ENCODE data around the gene RAMP1.

The RAMP1 gene

GRCh38 chr2:237889016-237889415 is 29.6 kb downstream of the RAMP1 start:
- Mint-ChIP-seq H3K4me1 (ENCODE audit: low read depth) (peaks cover 22% of the 10 kb centered on the region), H3K9me3 (no peaks in the 10 kb centered on the region), H3K27me3 (ENCODE audit: low read depth) (no peaks in the 10 kb centered on the region), H3K27ac (no peak overlapping the region), H3K36me3 (ENCODE audit: low read depth) (no peaks in the 10 kb centered on the region), H3K4me3 (no peak overlapping the region)
- DNase-seq (ENCODE audit: low spot score), result no peak

GRCh38 chr2:237889811-237890210 is 30.4 kb downstream of the RAMP1 start:
- peaks cover 22% of the 10 kb centered on the region for H3K4me1 Mint-ChIP-seq (ENCODE audit: low read depth)
- H3K36me3 Mint-ChIP-seq (ENCODE audit: low read depth), result no peaks in the 10 kb centered on the region
- H3K9me3 Mint-ChIP-seq, result no peaks in the 10 kb centered on the region
- no peak overlapping the region for H3K27ac Mint-ChIP-seq
- H3K4me3 Mint-ChIP-seq, result no peak overlapping the region
- H3K27me3 Mint-ChIP-seq (ENCODE audit: low read depth), result no peaks in the 10 kb centered on the region
- no peak for DNase-seq (ENCODE audit: low spot score)

GRCh38 chr2:237892478-237892877 is 33.1 kb downstream of the RAMP1 start:
- no peak for DNase-seq (ENCODE audit: low spot score)
- Mint-ChIP-seq H3K36me3 (ENCODE audit: low read depth) (no peaks in the 10 kb centered on the region), H3K27ac (peak overlapping the region; percentile 24), H3K27me3 (ENCODE audit: low read depth) (no peaks in the 10 kb centered on the region), H3K9me3 (no peaks in the 10 kb centered on the region), H3K4me1 (ENCODE audit: low read depth) (peaks cover 26% of the 10 kb centered on the region), H3K4me3 (peak overlapping the region; percentile 12)

GRCh38 chr2:237892984-237893595 is 33.7 kb downstream of the RAMP1 start:
- Mint-ChIP-seq H3K4me1 (ENCODE audit: low read depth) (peaks cover 29% of the 10 kb centered on the region), H3K36me3 (ENCODE audit: low read depth) (no peaks in the 10 kb centered on the region), H3K27me3 (ENCODE audit: low read depth) (no peaks in the 10 kb centered on the region), H3K27ac (peak overlapping the region; percentile 11), H3K9me3 (no peaks in the 10 kb centered on the region), H3K4me3 (peak overlapping the region; percentile 48)
- DNase-seq (ENCODE audit: low spot score), result no peak

- no peak overlapping the region for H3K27ac Mint-ChIP-seq
- peaks cover 5% of the 10 kb centered on the region for H3K36me3 Mint-ChIP-seq (ENCODE audit: low read depth)
- no peaks in the 10 kb centered on the region for H3K9me3 Mint-ChIP-seq
- H3K27me3 Mint-ChIP-seq (ENCODE audit: low read depth), result no peaks in the 10 kb centered on the region
- H3K4me3 Mint-ChIP-seq, result no peak overlapping the region
- no peak for DNase-seq (ENCODE audit: low spot score)
- peaks cover 42% of the 10 kb centered on the region for H3K4me1 Mint-ChIP-seq (ENCODE audit: low read depth)
Observed at GRCh38 chr2:237894396-237894979, 35.1 kb downstream of the RAMP1 start.

- no peaks in the 10 kb centered on the region for H3K9me3 Mint-ChIP-seq
- H3K4me1 Mint-ChIP-seq (ENCODE audit: low read depth), result peaks cover 47% of the 10 kb centered on the region
- H3K4me3 Mint-ChIP-seq, result no peak overlapping the region
- no peaks in the 10 kb centered on the region for H3K27me3 Mint-ChIP-seq (ENCODE audit: low read depth)
- no peak for DNase-seq (ENCODE audit: low spot score)
- no peak overlapping the region for H3K27ac Mint-ChIP-seq
- H3K36me3 Mint-ChIP-seq (ENCODE audit: low read depth), result peaks cover 5% of the 10 kb centered on the region
Observed at GRCh38 chr2:237894986-237895543, 35.6 kb downstream of the RAMP1 start.

- peaks cover 44% of the 10 kb centered on the region for H3K4me1 Mint-ChIP-seq (ENCODE audit: low read depth)
- H3K4me3 Mint-ChIP-seq, result no peak overlapping the region
- H3K9me3 Mint-ChIP-seq, result no peaks in the 10 kb centered on the region
- DNase-seq (ENCODE audit: low spot score), result no peak
- H3K27me3 Mint-ChIP-seq (ENCODE audit: low read depth), result no peaks in the 10 kb centered on the region
- no peak overlapping the region for H3K27ac Mint-ChIP-seq
- peaks cover 5% of the 10 kb centered on the region for H3K36me3 Mint-ChIP-seq (ENCODE audit: low read depth)
Observed at GRCh38 chr2:237895544-237896506, 36.4 kb downstream of the RAMP1 start.

- Mint-ChIP-seq H3K36me3 (ENCODE audit: low read depth) (peaks cover 5% of the 10 kb centered on the region), H3K4me3 (no peak overlapping the region), H3K4me1 (ENCODE audit: low read depth) (peaks cover 49% of the 10 kb centered on the region), H3K9me3 (no peaks in the 10 kb centered on the region), H3K27ac (peak overlapping the region; percentile 31), H3K27me3 (ENCODE audit: low read depth) (no peaks in the 10 kb centered on the region)
- no peak for DNase-seq (ENCODE audit: low spot score)
Observed at GRCh38 chr2:237896507-237896892, 37.1 kb downstream of the RAMP1 start.

GRCh38 chr2:237896956-237897355 is 37.5 kb downstream of the RAMP1 start:
- DNase-seq (ENCODE audit: low spot score), result no peak
- Mint-ChIP-seq H3K27me3 (ENCODE audit: low read depth) (no peaks in the 10 kb centered on the region), H3K27ac (peak overlapping the region; percentile 98), H3K36me3 (ENCODE audit: low read depth) (peaks cover 5% of the 10 kb centered on the region), H3K9me3 (no peaks in the 10 kb centered on the region), H3K4me3 (no peak overlapping the region), H3K4me1 (ENCODE audit: low read depth) (peaks cover 51% of the 10 kb centered on the region)

GRCh38 chr2:237898057-237898414 is 38.6 kb downstream of the RAMP1 start:
- peaks cover 5% of the 10 kb centered on the region for H3K36me3 Mint-ChIP-seq (ENCODE audit: low read depth)
- no peaks in the 10 kb centered on the region for H3K27me3 Mint-ChIP-seq (ENCODE audit: low read depth)
- no peaks in the 10 kb centered on the region for H3K9me3 Mint-ChIP-seq
- DNase-seq (ENCODE audit: low spot score), result no peak
- peak overlapping the region; percentile 98 for H3K27ac Mint-ChIP-seq
- H3K4me3 Mint-ChIP-seq, result peak overlapping the region; percentile 72
- peaks cover 42% of the 10 kb centered on the region for H3K4me1 Mint-ChIP-seq (ENCODE audit: low read depth)

GRCh38 chr2:237900891-237901831 is 41.7 kb downstream of the RAMP1 start:
- no peak for DNase-seq (ENCODE audit: low spot score)
- peak overlapping the region; percentile 30 for H3K4me3 Mint-ChIP-seq
- H3K4me1 Mint-ChIP-seq (ENCODE audit: low read depth), result peaks cover 53% of the 10 kb centered on the region
- no peaks in the 10 kb centered on the region for H3K27me3 Mint-ChIP-seq (ENCODE audit: low read depth)
- H3K27ac Mint-ChIP-seq, result peak overlapping the region; percentile 74
- peaks cover 7% of the 10 kb centered on the region for H3K36me3 Mint-ChIP-seq (ENCODE audit: low read depth)
- H3K9me3 Mint-ChIP-seq, result no peaks in the 10 kb centered on the region

- Mint-ChIP-seq H3K27ac (peak overlapping the region; percentile 85), H3K36me3 (ENCODE audit: low read depth) (peaks cover 11% of the 10 kb centered on the region), H3K4me3 (peak overlapping the region; percentile 49), H3K9me3 (peaks cover 7% of the 10 kb centered on the region), H3K4me1 (ENCODE audit: low read depth) (peaks cover 54% of the 10 kb centered on the region), H3K27me3 (ENCODE audit: low read depth) (no peaks in the 10 kb centered on the region)
- DNase-seq (ENCODE audit: low spot score), result no peak
Observed at GRCh38 chr2:237901932-237902850, 42.8 kb downstream of the RAMP1 start.

Data from T-helper 2 cell treated with Interferon-gamma antibody and Interleukin-4, amounts not matched to agents 5 μg/mL and 100 μg/mL, for 36 hours (primary cell).